Renal cortical epithelial cell (primary cell): ENCODE results near the gene BTBD6. TPM values are rescaled to one million over a fixed set of nuclear protein-coding genes. Genes with fewer than 3 reads are reported as not detected.
A peak's percentile ranks its signal among the peaks of the same experiment; 100 is the strongest.

Experiments
- DNase-seq: peaks from one replicate; pipeline ENCODE4 v3.0.0-alpha.2; 2011; ENCODE audit warnings: low read depth
- total RNA-seq: library from RNA; depleted of rRNA; stranded (reverse); fragments of >200 nt; gene quantifications from 2 replicates; pipeline ENCODE4 v1.2.3, GENCODE V29; 2014

BTBD6 gene
- total RNA-seq, result 26.5 and 44.1 TPM in 2 replicates

DNA sequence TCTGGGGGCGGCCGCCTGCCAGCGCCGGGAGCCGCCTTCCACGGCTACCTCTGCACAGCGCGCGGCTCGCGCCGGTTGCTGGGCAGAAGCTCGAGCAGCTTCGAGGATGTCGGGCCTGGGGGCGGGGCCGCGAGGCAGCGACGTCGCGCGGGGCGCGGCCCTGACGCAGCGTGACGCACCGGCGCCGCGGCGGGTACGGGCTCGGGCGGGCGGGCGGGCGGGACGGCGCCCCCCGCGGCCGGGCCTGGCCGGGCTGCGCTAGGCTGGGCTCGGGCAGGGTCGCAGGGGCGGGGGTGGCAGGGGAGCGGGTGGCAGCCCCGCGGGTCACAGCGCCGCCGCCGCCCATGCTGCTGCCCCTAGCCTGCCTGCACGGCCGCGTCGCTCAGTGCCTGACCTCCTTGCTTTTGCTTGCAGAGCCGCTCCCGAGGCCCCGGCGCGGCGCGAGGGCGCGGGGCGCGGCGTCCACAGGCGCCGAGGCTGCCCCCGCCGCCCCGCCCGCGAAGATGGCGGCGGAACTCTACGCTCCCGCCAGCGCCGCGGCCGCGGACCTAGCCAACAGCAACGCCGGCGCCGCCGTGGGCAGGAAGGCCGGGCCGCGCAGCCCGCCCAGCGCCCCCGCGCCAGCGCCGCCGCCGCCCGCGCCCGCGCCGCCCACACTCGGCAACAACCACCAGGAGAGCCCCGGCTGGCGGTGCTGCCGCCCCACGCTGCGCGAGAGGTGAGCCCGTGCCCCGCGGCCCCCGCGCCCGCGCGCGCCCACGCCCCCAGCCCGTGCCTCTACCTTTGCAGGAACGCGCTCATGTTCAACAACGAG lies at the start of gene BTBD6:
Gene BTBD6, plus strand, starts transcription at position 166 of the 814 bp plus-strand sequence. Its CDS starts 179 bp downstream, at position 345.
- DNase-seq, result peak; percentile 57

DNA sequence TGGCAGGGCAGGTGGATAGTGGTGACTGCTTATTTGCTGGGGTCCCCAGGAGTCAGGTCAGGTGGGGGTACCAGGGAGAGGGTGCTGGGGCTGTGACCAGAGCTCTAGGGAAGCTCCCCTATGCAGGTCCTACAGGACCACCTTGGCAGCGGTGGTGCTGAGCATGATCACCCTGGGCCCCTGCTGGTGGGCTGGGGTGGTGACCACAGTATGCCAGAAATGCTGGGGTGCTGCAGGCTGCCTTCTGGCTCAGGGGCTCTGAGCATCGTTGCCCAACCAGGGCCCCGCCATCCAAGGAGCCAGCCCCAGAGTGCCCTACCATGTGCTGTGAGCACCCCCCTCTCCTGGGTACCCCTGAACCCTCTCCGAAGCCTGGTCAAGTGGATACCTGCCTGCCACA lies 49.7 kb upstream of the BTBD6 start:
- DNase-seq, result no peak

DNA sequence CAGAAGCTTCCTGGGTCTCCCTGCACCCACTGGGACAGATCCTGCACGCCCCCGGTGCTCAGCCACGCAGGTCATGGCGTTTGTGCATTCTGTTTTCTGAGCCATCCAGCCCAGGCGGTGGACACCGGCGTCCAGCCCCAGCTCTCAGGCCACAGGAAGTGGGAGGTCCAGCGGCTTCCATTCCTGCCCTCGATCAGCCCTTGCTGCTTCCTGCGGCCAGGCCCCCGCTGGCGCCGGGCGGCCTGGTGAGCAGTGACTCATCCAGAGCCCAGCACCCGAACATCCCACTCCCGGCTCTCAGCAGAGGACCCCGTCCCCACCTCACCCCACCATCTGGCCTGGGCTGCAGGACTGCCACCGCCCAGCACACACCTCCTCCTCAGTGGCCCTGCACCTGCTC lies 49.2 kb upstream of the BTBD6 start:
- DNase-seq, result no peak

DNA sequence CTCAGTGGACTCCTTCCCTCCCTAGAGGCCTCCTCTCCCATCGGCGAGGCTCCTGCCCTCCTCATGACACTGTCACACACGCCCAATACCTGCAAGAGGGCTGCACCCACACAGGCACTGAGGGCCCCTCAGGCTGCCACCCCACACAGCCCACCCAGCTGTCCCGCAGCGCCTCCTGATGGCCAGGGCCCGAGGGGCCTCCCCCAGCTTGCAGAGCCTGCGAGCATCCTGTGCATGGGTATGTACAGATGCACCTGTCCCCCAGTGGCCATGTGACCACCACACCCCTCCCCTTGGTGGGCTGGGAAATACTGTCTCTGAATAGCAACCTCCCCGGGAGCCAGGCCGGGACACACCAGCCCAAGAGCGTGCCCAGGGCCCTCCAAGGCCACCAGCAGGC lies 48.3 kb upstream of the BTBD6 start:
- DNase-seq, result no peak

DNA sequence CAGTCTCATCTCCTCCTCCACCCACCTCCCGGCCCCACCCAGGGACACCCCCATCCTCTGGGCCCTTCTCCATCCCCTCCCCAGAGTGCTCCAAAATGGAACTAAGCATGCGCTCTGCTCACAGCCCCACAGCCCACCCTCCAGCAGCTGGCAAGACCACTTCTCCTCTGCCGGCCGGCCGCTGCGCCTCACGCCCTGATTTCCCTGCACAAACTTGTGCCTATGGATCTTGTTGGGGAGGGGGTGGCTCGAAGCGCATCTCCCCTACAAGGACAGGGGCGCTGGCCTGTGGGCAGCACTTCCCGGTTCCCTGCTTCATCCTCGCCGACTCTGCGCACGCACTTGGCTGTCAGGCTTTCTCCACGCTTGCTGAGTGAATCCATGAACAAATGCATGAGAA lies 47.7 kb upstream of the BTBD6 start:
- DNase-seq, result no peak

DNA sequence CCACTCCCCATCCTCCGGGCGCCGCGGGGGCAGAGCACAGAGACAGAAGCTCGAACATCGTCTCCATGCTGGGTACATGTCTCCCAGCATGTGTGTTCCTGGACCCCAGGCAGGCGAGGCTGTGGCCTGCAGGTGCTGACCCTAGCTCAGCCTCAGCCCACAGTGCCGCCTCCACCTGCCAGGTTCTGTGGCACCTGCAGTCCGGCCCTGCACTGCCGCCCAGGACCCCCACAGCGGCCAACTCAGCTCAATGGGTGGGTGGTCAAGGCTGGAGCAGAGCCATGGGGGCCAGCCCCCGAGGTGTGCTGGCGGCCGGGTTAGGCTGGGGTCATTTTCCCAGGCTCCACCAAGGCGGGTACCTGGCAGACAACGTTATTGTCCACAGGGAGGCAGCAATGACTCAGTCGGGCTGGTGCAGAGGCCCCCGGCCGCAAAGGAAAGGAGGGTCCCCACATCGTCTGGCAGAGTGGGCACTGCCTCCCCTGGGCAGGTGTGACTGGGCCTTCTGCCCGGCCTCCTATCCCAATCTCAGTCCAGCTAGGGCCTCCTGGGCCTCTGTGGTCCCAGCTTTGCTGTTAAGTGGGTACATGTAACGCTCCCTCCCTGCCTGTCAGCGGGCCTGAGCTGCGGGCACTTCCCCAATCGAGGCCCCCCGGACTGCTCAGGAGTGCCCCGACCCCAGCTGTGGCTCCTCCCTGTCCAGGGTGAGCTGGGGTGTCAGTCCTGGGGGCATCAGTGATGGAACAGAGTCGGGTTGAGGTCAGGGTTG lies 47.0 kb upstream of the BTBD6 start:
- DNase-seq, result no peak

DNA sequence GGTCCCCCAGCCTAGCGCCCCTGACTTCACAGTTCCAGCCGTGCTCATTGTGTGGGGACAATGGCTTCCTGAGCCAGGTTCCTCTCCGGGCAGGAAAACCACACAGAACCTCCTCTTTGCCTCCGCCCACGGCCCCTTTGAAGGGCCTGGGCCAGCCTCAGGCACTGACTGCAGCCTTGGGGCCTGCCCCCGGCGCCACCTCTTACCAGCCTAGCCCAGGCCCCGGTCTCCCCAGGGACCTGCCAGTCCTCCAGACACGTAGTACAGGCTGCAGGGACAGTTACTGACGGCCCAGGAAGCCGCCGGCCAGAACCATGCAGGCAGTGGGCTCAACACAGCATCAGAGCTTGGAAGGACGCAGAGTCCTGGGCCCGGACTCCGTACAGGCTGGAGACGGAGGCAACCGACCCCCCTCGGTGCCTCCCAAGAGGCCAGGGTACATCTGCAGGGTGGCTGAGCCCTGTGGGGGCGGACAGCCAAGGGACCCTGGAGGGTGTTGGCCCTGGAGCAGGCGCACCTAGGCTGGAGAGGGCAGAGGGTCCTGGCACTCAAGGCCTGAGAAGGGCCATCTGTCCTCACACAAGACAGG lies 46.3 kb upstream of the BTBD6 start:
- DNase-seq, result no peak

DNA sequence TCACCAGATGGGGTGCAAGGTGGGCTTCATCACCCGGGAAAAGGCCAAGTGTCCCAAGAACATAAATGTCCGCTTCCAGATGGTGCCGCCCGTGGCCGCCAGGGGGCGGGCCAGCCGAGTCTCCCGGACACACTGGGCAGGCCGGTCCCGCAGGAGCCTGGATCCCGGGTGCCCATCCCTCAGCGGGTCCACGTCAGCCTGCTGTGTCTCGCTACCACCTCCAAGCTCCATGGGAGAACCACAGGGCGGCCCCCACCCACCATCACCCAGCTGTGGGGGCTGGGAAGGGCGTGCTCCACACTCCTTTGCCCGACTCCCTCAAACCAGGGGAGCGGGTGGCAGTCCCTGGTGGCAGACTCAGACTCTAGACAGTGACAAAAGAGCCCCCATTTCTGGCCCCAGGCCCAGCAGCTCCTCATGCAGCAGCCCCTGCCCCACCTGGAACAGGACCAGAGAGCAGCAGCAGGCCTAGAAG lies 45.2 kb upstream of the BTBD6 start:
- DNase-seq, result no peak

DNA sequence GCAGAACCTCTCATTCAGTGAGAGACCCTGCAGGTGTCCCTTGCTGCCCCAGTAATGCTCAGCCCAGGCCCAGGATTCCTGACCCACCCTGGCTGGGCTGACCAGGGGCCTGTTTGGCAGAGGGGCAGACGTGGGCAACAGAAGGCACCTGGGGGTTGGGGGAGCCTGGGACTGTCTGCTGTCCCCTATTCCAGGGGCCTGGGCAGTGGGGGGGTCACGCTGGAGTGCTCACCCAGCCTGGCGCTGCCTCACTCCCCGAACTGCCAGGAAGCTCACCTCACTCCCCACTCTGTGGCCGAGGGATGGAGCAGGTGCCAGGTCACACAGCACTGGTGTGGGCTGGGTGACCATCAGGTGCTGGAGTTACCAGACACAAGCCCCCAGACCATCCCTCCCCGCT lies 44.6 kb upstream of the BTBD6 start:
- no peak for DNase-seq

DNA sequence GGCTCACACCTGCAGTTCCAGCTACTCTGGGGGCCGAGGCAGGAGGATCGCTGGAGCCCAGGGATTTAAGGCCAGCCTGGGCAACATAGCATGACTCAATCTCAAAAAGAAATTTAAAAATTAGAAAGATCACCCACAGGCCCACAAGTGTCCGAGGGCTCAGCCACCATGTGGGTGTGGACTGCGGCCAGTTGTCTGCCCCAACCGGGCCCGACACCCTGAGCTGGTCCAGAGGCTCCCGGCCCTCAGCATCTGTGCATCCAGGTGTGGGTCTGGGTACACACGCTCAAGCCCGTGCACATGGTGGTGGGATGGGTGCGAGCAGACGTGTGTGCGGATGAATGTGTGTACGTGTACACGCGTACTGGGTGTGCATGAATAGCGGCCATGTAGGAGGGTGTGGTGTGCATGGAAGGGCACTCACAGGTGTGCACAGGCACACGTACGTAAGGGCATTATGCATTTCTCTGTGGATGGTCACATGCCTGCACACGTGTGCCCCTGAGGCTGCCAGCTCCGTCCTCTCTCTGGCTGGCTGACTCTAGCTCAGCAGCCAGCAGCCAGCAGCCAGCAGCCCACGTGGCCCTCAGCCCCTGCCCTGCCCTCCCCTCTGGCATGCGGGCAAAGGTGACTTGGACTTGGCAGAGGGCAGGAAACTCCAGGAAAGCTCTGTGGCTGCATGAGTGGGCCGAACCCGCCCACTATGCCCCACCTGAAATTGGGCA lies 44.0 kb upstream of the BTBD6 start:
- peak; percentile 72 for DNase-seq

DNA sequence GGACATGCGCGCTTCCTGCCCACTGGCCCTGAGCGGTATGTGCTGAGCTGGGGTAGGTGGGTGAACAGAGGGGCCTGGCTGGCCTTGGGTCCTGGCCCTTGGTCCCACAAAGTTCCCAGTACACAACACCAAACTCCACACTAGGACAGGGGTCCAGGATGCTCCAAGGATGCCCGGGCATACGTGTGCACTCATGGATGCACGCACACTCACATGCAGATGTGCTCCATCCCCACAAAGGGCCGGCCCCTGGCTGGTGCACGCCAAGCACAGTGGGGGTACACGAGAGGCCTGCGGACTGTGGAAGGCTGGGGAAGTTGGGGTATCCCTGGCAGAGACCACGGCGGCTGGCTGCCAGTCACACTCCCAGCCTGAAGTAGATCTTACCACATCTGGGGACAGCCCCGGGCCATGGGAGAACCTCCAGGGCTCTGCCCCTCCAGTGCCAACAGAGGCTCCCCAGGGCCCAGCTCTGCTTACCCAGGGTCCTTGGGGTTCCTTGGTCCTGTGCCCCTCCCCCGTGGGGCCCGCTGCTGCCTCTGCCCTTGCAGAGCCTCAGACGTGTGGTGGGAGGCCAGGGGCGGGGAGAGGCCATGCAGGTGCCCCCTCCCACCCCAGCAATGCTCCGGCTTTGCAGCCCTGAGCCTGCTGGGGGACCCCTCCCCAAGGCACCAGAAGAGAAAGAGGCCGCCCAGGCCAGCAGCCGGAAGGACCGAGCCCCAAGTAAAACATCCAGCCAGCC lies 43.2 kb upstream of the BTBD6 start:
- DNase-seq, result no peak

DNA sequence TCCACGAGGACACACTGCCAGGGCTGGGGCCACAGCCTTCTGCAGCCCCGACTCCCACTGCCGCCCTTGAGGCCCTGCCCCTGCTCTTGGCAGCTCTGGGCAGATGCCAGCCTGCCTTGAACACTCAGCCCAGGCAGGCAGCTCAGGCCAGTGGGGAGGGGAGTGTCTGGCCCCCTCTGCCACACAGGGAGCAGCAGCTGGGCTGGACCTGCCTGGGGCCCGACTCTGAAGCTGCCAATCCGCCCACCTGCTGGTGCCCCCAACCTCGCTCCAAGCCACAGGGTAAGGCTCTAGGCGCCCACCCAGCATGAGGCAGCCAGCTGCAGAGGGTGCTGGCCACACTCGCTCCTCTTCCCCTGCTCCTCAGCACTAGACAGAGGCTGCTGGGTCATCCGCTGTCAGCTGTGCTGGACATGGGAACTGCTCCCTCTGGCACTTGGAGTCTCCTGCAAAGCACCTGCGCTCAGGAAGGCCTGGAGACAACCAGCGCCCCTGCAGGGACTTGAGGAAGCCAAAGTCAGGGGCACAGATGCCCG lies 42.6 kb upstream of the BTBD6 start:
- no peak for DNase-seq

DNA sequence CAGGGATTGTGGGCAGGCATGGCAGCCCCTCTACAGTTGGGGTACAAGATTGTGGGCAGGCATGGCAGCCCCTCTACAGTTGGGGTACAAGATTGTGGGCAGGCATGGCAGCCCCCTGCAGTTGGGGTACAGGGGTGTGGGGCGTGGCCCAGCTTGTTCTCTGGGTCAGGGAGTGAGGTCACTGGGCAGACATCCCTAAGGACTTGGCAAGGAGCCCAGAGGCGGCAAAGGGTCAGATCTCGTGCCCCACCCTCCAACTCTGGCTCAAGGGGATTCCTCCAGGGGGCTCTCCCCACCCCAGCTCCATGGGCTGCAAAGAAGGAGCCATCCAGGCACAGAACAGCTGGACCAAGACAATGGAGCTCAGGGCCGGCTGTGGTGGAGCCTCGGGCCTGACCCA lies 41.5 kb upstream of the BTBD6 start:
- DNase-seq, result no peak

DNA sequence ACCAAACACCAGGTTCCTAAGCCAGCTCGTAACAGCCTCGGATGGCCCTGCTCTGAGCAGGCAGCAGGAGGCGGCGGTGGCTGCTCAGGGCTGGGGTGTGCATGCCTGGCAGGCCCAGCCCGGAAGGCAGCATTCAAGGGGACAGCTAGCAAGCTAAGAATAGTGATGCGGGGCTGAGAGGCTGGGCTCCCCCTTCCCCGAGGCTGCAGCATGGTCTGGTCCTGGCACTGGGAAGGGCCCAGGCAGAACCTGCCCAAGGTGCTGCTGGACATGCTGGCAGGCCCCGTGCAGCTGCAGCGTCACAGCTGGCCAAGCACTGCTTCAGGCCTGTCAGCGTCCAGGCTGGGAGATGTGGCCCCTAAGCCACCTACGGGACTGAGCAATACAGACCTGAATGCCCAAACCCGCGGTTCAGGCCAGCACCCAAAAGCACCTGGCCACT lies 40.9 kb upstream of the BTBD6 start:
- no peak for DNase-seq

DNA sequence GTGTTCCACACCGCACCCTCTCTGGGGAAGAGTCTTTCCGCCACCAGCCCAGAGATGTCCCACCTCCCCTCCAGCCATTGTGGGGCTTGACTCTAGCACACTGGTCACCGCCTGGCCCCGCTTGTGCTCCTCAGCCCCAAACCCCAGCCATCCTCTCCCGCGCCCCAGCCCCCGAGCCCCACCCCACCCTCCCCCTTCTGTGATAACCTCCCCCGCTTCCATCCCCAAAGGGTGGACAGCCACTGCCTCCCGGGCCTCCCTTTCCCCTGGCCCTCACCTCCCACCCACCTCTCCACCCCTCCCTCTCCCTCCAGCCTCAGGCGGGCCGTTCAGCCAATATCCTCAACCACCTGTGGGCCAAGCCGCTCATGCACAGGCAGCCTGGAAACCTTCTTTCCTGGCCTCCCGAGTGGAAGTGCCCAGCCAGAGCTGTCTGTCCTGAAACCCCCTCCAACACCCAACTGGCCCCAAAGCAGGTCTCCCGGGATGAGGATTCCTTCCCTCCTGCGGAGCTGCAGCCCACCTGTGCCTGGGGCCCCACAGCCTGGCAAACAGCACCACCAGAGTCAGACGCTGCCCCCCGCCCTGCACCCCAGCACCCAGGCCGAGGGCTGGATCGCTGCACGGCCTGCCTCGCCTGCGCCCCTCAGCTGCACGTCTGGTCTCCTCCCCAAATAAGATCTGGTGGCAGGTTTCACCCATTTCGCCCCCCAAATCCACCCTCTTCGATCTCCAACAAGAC lies 40.2 kb upstream of the BTBD6 start:
- DNase-seq, result no peak

DNA sequence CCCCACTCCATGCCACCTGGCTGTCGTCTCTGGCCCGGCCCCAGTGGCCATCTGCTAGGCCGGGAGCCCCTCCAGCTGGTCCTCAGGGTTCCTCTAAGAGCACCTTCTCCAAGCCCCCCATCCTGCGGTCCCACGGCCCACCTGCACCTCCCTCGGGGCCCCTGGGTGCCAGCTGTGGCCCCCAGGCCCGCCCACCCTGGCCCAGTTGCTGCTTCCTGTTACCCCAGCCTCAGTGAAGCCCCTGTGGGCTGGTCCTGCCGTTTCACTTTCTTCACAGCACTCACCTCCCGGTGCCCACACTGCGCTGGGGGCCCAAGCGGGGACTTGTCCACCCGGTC lies 39.6 kb upstream of the BTBD6 start:
- no peak for DNase-seq

DNA sequence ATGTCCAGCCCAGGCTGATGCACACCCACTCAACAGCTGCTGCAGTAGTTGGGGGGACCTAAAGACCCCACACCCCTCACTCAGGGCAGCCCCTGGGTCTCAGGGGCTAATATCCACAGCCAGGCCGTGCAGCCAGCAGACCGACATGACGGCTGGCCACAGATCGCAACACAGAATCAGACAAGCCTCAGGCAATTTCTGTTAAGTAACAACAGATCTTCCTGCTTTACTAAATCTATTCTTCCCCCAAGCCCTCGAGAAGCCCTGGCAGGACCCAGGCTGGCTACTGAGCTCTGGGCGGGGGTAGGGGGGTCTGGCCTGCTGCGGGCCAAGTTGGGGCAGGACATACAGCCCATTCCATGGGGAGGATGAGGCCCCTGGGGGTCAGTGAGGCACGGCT lies 39.2 kb upstream of the BTBD6 start:
- no peak for DNase-seq

DNA sequence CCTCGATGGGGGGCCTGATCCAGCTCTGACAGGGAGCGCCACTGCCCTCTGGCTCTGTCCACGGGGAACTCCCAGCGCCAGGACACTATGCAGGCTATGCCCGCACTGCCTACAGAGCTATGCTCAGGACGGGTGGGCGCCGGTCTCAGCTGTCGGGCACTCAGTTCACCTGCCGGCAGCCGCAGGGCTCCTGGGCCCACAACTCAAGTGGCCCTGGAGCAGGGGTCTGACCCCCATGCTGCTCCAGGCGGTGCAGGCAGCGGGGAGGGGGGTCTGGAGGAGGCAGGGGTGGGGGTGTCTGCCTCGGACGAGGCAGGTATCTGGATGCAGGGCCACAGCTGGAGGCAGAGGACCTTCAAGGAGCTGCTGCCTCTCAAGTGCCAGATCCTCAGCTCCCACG lies 38.7 kb upstream of the BTBD6 start:
- no peak for DNase-seq

DNA sequence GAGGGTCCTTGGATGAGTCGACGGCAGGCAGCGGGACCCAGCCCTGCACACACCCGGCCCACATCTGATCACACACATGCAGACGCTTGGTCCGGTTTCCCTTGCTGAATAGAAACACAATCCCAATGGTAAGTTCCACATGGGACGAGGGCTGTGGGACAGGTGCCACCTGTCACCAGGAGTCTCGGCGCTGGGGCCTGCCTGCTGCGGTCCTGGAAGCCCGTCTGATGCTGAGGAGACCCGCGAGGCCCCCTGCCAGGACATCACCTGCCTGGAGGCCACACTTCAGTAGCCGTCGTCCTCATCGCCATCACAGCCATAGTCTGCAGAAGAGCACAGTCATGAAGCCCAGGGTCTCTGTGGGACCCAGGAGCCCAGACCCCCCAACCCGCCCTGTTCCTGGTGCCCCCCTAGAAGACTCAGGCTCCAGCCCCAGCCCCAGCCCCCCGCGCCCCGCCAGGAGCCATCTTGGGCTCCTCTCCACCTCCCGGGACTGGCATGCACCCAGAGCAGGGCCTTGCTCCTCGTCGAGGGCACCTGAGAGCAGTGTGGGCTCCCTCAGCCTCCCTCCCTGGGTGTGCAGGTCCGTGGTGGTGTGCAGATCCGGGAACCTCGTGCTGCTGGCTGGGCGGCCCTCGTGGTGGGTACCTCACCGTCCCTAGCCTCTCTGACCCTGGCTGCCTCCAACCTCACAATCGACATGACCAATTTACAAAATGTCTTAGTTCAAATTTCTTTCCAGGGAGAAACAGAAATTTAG lies 37.9 kb upstream of the BTBD6 start:
- no peak for DNase-seq
